ENCODE data around the gene GAB1.

DNA sequence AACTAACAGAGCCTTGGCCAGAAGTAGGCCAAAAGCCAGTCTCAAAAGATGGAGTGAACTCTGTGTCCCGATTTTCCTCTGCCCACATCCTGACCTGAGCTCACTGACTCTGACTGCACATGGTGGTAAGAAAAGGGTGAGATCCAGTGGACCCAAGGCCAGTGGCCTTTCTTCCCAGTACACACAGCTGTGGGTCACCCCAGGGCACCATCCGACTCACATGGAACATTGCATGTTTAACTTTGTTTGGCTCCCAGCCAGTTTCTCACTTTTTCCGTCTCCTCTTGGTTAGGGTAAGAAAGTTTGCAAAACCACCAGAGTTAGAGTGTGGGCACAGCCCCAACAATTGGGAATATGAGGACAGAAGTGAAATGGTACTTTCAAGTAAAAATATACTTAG lies 69.8 kb downstream of the GAB1 start:
- TF ChIP-seq POLR2A (IDR thresholded peaks at IDR 0.05) (no peak), CTCF (IDR thresholded peaks at IDR 0.05) (no peak), EP300 (IDR thresholded peaks at IDR 0.05) (no peak)

Measured in ovary (tissue), 3 donors.